SH-SY5Y (cell line): ENCODE results near the gene RAG1.

ENCODE experiments used
- GATA2 ChIP-seq: IDR thresholded peaks from 2 replicates; pipeline ENCODE4 v1.6.1; 2011; ENCODE audit warnings: mild to moderate bottlenecking, low read depth, low read length
- GATA3 ChIP-seq: IDR thresholded peaks from 2 replicates; pipeline ENCODE4 v1.6.1; 2011; ENCODE audit warnings: low read depth, mild to moderate bottlenecking, low read length, moderate library complexity

- peak; percentile 99 for TF ChIP-seq GATA3
- TF ChIP-seq GATA2: peak; percentile 99
Observed at GRCh38 chr11:36565031-36565610, 2.7 kb upstream of the RAG1 start.
